Chondrocyte (in vitro differentiated cells): ENCODE measurements around the gene MAN1B1. TPM values are rescaled to one million over a fixed set of nuclear protein-coding genes. Genes with fewer than 3 reads are reported as not detected.

Experiments used
- DNase-seq: peaks from one replicate; pipeline ENCODE4 v3.0.0; 2021; ENCODE audit warnings: mixed read lengths, low spot score
- H3K27ac Mint-ChIP-seq: one replicate; pipeline ENCODE4 v1.8.0; 2021; ENCODE audit warnings: mild to moderate bottlenecking, moderate library complexity, mixed read lengths; ENCODE audit not compliant: unreplicated experiment
- H3K27me3 Mint-ChIP-seq: 2 replicates; pipeline ENCODE4 v1.8.0; 2021; ENCODE audit warnings: low read depth, mixed read lengths
- H3K36me3 Mint-ChIP-seq: 2 replicates; pipeline ENCODE4 v1.8.0; 2021; ENCODE audit warnings: low read depth, mixed read lengths
- H3K4me1 Mint-ChIP-seq: 2 replicates; pipeline ENCODE4 v1.8.0; 2021; ENCODE audit warnings: low read depth, mild to moderate bottlenecking, mixed read lengths
- H3K4me3 Mint-ChIP-seq: one replicate; pipeline ENCODE4 v1.8.0; 2021; ENCODE audit warnings: mild to moderate bottlenecking, moderate library complexity, mixed read lengths; ENCODE audit not compliant: unreplicated experiment
- H3K9me3 Mint-ChIP-seq: 2 replicates; pipeline ENCODE4 v1.8.0; 2021; ENCODE audit warnings: low read depth, mixed read lengths
- CTCF ChIP-seq: fragments of 200-600 bp; sonication (generic); IDR thresholded peaks from 2 replicates; pipeline ENCODE4 v1.5.0; 2021; ENCODE audit warnings: antibody characterized with exemption, mild to moderate bottlenecking, moderate library complexity
- total RNA-seq: library from RNA; stranded (reverse); gene quantifications from 3 replicates; pipeline ENCODE4 v1.2.1, GENCODE V29; 2021

MAN1B1 gene
- total RNA-seq, 1 donor from 2014 or later, result 117 TPM

DNA sequence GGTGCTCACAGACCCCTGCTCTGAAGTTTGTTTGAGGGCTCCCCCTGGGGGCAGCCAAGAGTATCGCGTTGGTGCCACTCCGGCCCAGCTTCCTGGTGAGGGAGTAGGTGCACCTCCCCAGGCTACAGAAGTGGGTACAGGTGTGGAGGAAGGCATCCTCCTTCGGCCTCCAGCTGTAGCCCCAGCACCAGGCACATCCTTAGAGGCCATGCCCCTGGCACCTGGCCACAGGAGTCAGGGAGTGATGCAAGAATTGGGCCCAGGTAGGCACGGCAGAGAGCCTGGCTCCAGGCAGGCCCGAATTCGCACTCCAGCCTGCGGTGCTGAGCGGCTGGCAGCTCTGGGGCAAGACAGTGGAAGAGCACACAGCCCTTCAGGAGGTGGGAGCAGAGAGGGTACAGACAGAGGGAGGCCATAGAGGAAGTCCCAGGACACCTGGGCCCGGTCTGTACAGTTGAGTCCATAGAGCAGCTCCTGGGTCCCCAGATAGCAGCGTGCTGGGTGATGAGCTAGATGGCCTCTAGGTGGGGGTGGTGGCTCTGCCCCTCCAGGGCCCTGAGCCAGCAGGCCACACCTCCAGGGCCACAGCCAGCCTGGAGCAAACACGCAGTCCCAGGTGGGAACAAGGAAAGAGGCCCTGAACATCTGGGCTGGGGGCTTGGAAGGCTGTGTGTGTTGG is 18.8 kb upstream of the MAN1B1 start:
- H3K27me3 Mint-ChIP-seq, result no peaks in the 10 kb centered on the region
- H3K27ac Mint-ChIP-seq, result no peak overlapping the region
- no peak for DNase-seq
- peak; percentile 86 for TF ChIP-seq CTCF
- H3K36me3 Mint-ChIP-seq, result no peaks in the 10 kb centered on the region
- H3K4me3 Mint-ChIP-seq, result no peak overlapping the region
- no peaks in the 10 kb centered on the region for H3K9me3 Mint-ChIP-seq
- H3K4me1 Mint-ChIP-seq, result peaks cover 15% of the 10 kb centered on the region

- Mint-ChIP-seq H3K36me3 (no peaks in the 10 kb centered on the region), H3K9me3 (no peaks in the 10 kb centered on the region), H3K4me3 (no peak overlapping the region), H3K27ac (no peak overlapping the region), H3K4me1 (peaks cover 15% of the 10 kb centered on the region), H3K27me3 (no peaks in the 10 kb centered on the region)
- no peak for TF ChIP-seq CTCF
- no peak for DNase-seq
Observed at GRCh38 chr9:137068539-137069507, 18.0 kb upstream of the MAN1B1 start.

- no peak overlapping the region for H3K4me3 Mint-ChIP-seq
- no peak for TF ChIP-seq CTCF
- H3K4me1 Mint-ChIP-seq, result peaks cover 13% of the 10 kb centered on the region
- no peaks in the 10 kb centered on the region for H3K27me3 Mint-ChIP-seq
- H3K27ac Mint-ChIP-seq, result no peak overlapping the region
- DNase-seq, result no peak
- no peaks in the 10 kb centered on the region for H3K9me3 Mint-ChIP-seq
- H3K36me3 Mint-ChIP-seq, result no peaks in the 10 kb centered on the region
Observed at GRCh38 chr9:137069508-137070091, 17.2 kb upstream of the MAN1B1 start.

DNA sequence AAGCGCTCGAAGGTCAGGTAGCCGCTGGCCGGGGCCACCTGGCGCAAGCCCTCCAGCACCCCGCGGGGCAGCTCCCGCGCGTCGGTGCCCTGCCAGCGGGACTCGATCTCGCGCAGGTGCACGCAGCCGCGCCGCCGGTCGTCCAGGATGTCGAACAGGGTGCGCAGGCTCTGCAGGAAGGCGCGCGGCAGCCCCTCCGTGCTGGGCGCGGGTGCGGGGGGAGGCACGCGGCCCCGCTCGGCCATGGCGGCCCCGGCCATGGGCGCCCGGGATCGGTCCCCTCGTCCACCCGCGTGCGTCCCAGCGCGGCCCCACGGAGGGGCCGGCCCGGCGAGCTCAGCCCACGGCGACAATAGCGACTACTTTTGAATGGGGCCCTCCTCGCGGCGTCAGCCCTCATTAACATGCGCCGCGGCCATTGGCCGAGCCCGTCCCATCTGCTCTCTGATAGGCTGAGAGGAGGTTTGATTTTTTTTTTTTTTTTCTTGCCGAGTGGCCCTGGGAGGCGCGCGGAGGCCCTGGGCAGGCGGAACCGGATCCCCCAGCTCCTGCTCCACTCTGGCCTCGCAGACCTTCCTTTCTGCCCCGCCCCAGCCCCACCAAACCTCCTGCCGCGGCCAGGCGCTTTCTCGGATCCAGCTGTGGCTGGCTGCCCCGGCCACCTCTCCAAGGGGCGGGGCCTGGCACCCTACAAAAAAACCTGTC is 16.4 kb upstream of the MAN1B1 start, which contains the start of gene SAPCD2:
Gene SAPCD2 (minus strand): TSS at position 357 of the 705 bp plus-strand sequence. CDS start 97 bp downstream, at position 260.
- TF ChIP-seq CTCF, result no peak
- Mint-ChIP-seq H3K27ac (peak within 1 kb of the TSS; percentile 80), H3K27me3 (no peaks in the 10 kb centered on the region), H3K36me3 (no peaks in the 10 kb centered on the region), H3K4me3 (peak within 1 kb of the TSS; percentile 69), H3K4me1 (peaks cover 13% of the 10 kb centered on the region), H3K9me3 (no peaks in the 10 kb centered on the region)
- no peak for DNase-seq

- Mint-ChIP-seq H3K36me3 (no peaks in the 10 kb centered on the region), H3K4me3 (peak overlapping the region; percentile 69), H3K27me3 (no peaks in the 10 kb centered on the region), H3K27ac (peak overlapping the region; percentile 80), H3K9me3 (no peaks in the 10 kb centered on the region), H3K4me1 (peaks cover 13% of the 10 kb centered on the region)
- peak; percentile 35 for TF ChIP-seq CTCF
- no peak for DNase-seq
Observed at GRCh38 chr9:137070906-137071275, 15.9 kb upstream of the MAN1B1 start.
